CD14-positive monocyte (primary cell): ENCODE measurements around the gene CIROP. TPM values are rescaled to one million over a fixed set of nuclear protein-coding genes. Genes with fewer than 3 reads are reported as not detected.

Experiments used
- DNase-seq, 3 donors: peaks; one replicate each; pipeline ENCODE4 v3.0.0-alpha.2; 2011 to 2022
- H2AFZ ChIP-seq: 2 replicates; pipeline ENCODE4 v1.6.0; 2012; ENCODE audit warnings: mild to moderate bottlenecking, low read depth, low read length, inconsistent platforms; ENCODE audit not compliant: insufficient read depth, poor library complexity, severe bottlenecking
- H3K27ac ChIP-seq, 2 donors: 1 replicate in 1 of 2; 2 replicates in 1 of 2; pipeline ENCODE4 v1.5.1; 2012 to 2013; ENCODE audit warnings: low read length in 2 of 2, control low read depth in 1 of 2, inconsistent platforms in 1 of 2, low read depth in 1 of 2, mild to moderate bottlenecking in 1 of 2
- H3K27me3 ChIP-seq, 2 donors: one replicate each; pipeline versions ENCODE4 v1.6.0 to v1.6.1; 2011 to 2013; ENCODE audit warnings: low read length in 2 of 2; ENCODE audit not compliant: control insufficient read depth in 2 of 2, insufficient read depth in 2 of 2
- H3K36me3 ChIP-seq, 2 donors: replicated peaks in 1 of 2; 1 replicate in 1 of 2; 2 replicates in 1 of 2; pipeline versions ENCODE4 v1.5.1 to v1.6.1; 2012 to 2013; ENCODE audit warnings: low read length in 2 of 2, control low read depth in 1 of 2, inconsistent platforms in 1 of 2, mild to moderate bottlenecking in 1 of 2; ENCODE audit not compliant: insufficient read depth in 2 of 2, control insufficient read depth in 1 of 2
- H3K4me1 ChIP-seq, 2 donors: 1 replicate in 1 of 2; 2 replicates in 1 of 2; pipeline versions ENCODE4 v1.5.1 to v1.6.1; 2012 to 2013; ENCODE audit warnings: low read length in 2 of 2, control low read depth in 1 of 2, inconsistent platforms in 1 of 2, mild to moderate bottlenecking in 1 of 2, moderate library complexity in 1 of 2; ENCODE audit not compliant: insufficient read depth in 2 of 2, control insufficient read depth in 1 of 2
- H3K4me2 ChIP-seq: replicated peaks from 2 replicates; pipeline ENCODE3; 2012; ENCODE audit warnings: low read length, moderate library complexity, mild to moderate bottlenecking; ENCODE audit not compliant: poor library complexity, severe bottlenecking; ENCODE audit errors: extremely low read depth
- H3K4me3 ChIP-seq, 3 experiments: fragments of 200-600 bp in 1 of 3; sonication (generic) in 1 of 3; replicated peaks in 1 of 3; 1 replicate in 2 of 3; 2 replicates in 1 of 3; pipeline ENCODE4 v1.5.1; 2011 to 2013; ENCODE audit warnings: low read length in 3 of 3, mild to moderate bottlenecking in 3 of 3, control low read depth in 2 of 3, low read depth in 2 of 3, inconsistent platforms in 1 of 3, moderate library complexity in 1 of 3
- H3K79me2 ChIP-seq: 2 replicates; pipeline ENCODE4 v1.6.0; 2012; ENCODE audit warnings: mild to moderate bottlenecking, control low read depth, inconsistent platforms, low read length, moderate library complexity; ENCODE audit not compliant: insufficient read depth
- H3K9ac ChIP-seq: 2 replicates; pipeline ENCODE4 v1.6.0; 2017; ENCODE audit warnings: low read length, mild to moderate bottlenecking; ENCODE audit not compliant: insufficient read depth, poor library complexity, severe bottlenecking
- H3K9me3 ChIP-seq, 2 donors: replicated peaks in 1 of 2; 1 replicate in 1 of 2; 2 replicates in 1 of 2; pipeline versions ENCODE4 v1.5.1 to v1.6.1; 2012 to 2013; ENCODE audit warnings: low read length in 2 of 2, control low read depth in 1 of 2; ENCODE audit not compliant: control insufficient read depth in 1 of 2, insufficient read depth in 1 of 2
- H4K20me1 ChIP-seq: 2 replicates; pipeline ENCODE4 v1.6.0; 2012; ENCODE audit warnings: mild to moderate bottlenecking, low read length, control low read depth, moderate library complexity; ENCODE audit not compliant: insufficient read depth
- H3K27ac Mint-ChIP-seq, 7 donors: one replicate each; pipeline ENCODE4 v1.8.0; 2020; ENCODE audit warnings: mild to moderate bottlenecking in 7 of 7, mixed read lengths in 7 of 7, moderate library complexity in 6 of 7, inconsistent platforms in 2 of 7
- H3K27me3 Mint-ChIP-seq, 3 donors: one replicate each; pipeline ENCODE4 v1.8.0; 2021 to 2022; ENCODE audit warnings: low read depth in 3 of 3, mild to moderate bottlenecking in 3 of 3, mixed read lengths in 3 of 3, moderate library complexity in 3 of 3, inconsistent platforms in 1 of 3
- H3K36me3 Mint-ChIP-seq, 2 donors: one replicate each; pipeline ENCODE4 v1.8.0; 2020; ENCODE audit warnings: mixed read lengths in 2 of 2, inconsistent platforms in 1 of 2, mild to moderate bottlenecking in 1 of 2
- H3K4me1 Mint-ChIP-seq: one replicate; pipeline ENCODE4 v1.8.0; 2020; ENCODE audit warnings: mild to moderate bottlenecking, mixed read lengths
- H3K4me3 Mint-ChIP-seq, 2 donors: one replicate each; pipeline ENCODE4 v1.8.0; 2020; ENCODE audit warnings: mild to moderate bottlenecking in 2 of 2, mixed read lengths in 2 of 2, moderate library complexity in 1 of 2
- H3K9me3 Mint-ChIP-seq, 7 donors: one replicate each; pipeline ENCODE4 v1.8.0; 2020 to 2022; ENCODE audit warnings: mixed read lengths in 7 of 7, mild to moderate bottlenecking in 6 of 7, moderate library complexity in 6 of 7, inconsistent platforms in 2 of 7
- CTCF ChIP-seq: fragments of 200-600 bp; IDR thresholded peaks from one replicate; pipeline ENCODE4 v1.8.0; 2022; ENCODE audit warnings: antibody characterized with exemption, mild to moderate bottlenecking
- WGBS: methylation state at CpG from one replicate; pipeline ENCODE4 v1.1.5; 2013; ENCODE audit warnings: missing lambda C conversion rate; ENCODE audit not compliant: insufficient coverage; 5-methylcytosine and 5-hydroxymethylcytosine counted together
- intact Hi-C, 2 donors: fragments of 100-400 bp; cut with micrococcal nuclease; formaldehyde crosslinking; loops; one replicate each; pipeline versions ENCODE4 v1.15.0 to v1.15.1; 2023
- polyA plus RNA-seq, 3 donors: library from polyadenylated mRNA; depleted of rRNA in 1 of 3; unstranded in 2 of 3; stranded (reverse) in 1 of 3; fragments of 300-500 nt in 2 of 3; fragments of >200 nt in 1 of 3; fragmentation: Illumina TruSeq in 2 of 3; gene quantifications; 1 replicate in 2 of 3; 2 replicates in 1 of 3; pipeline ENCODE4 v1.2.3, GENCODE V29; 2012 to 2021

Gene CIROP
- polyA plus RNA-seq, 3 donors, result not detected

- peak overlapping the region; percentile 31 to 75 for H3K27ac ChIP-seq
- peaks cover 83% of the 10 kb centered on the region for H3K79me2 ChIP-seq
- intact Hi-C loops, result no loop called here
- no peak for TF ChIP-seq CTCF
- Mint-ChIP-seq H3K36me3 (peaks cover 70 to 72% of the 10 kb centered on the region in 2 donors), H3K27ac (peak overlapping the region; percentile 87 to 96 (median 93)), H3K9me3 (no peaks in the 10 kb centered on the region), H3K4me1 (peaks cover 35% of the 10 kb centered on the region), H3K4me3 (peak overlapping the region; percentile 97 to 98), H3K27me3 (no peaks in the 10 kb centered on the region)
- 0% methylated on average over 7 of the region's 14 CpGs for WGBS
- H2AFZ ChIP-seq, result peak overlapping the region; percentile 85
- no peaks in the 10 kb centered on the region for H3K27me3 ChIP-seq
- H3K4me2 ChIP-seq, result peak overlapping the region; percentile 71
- peaks cover 31 to 39% of the 10 kb centered on the region in 2 donors for H3K4me1 ChIP-seq
- H3K9ac ChIP-seq, result peak overlapping the region; percentile 60
- H3K4me3 ChIP-seq, result peak overlapping the region; percentile 52 to 89 (median 87)
- no peaks in the 10 kb centered on the region for H3K9me3 ChIP-seq
- DNase-seq, result peak; percentile 61 to 72 (median 72)
- peaks cover 64 to 77% of the 10 kb centered on the region in 2 donors for H3K36me3 ChIP-seq
- peaks cover 66% of the 10 kb centered on the region for H4K20me1 ChIP-seq
Measured at GRCh38 chr14:23071244-23071920, 33.4 kb downstream of the CIROP start.

- Histone ChIP-seq H4K20me1 (peaks cover 67% of the 10 kb centered on the region), H3K9me3 (no peaks in the 10 kb centered on the region), H3K9ac (peak overlapping the region; percentile 60), H3K4me1 (peaks cover 31 to 39% of the 10 kb centered on the region in 2 donors), H3K36me3 (peaks cover 64 to 77% of the 10 kb centered on the region in 2 donors), H3K4me2 (peak overlapping the region; percentile 71), H3K27me3 (no peaks in the 10 kb centered on the region), H3K79me2 (peaks cover 81% of the 10 kb centered on the region), H2AFZ (peak overlapping the region; percentile 85), H3K4me3 (peak overlapping the region; percentile 52 to 89 (median 87)), H3K27ac (peak overlapping the region; percentile 31 to 75)
- TF ChIP-seq CTCF, result no peak
- H3K9me3 Mint-ChIP-seq, result no peaks in the 10 kb centered on the region
- peaks cover 35% of the 10 kb centered on the region for H3K4me1 Mint-ChIP-seq
- peaks cover 70 to 72% of the 10 kb centered on the region in 2 donors for H3K36me3 Mint-ChIP-seq
- peak overlapping the region; percentile 97 to 98 for H3K4me3 Mint-ChIP-seq
- peak overlapping the region; percentile 87 to 96 (median 93) for H3K27ac Mint-ChIP-seq
- no peak for DNase-seq
- no peaks in the 10 kb centered on the region for H3K27me3 Mint-ChIP-seq
- 58% methylated on average over 2 of the region's 10 CpGs for WGBS
- intact Hi-C loops, result no loop called here
Measured at GRCh38 chr14:23070262-23071129, 34.3 kb downstream of the CIROP start.
